WTC11 (cell line): ENCODE results near the gene KIF2C. TPM values are rescaled to one million over a fixed set of nuclear protein-coding genes. Genes with fewer than 3 reads are reported as not detected.
"Not testable (repeated sequence)": the region's sequence is repeated elsewhere in the genome, so short reads cannot be mapped to it uniquely, and the experiment has no call there.

Source experiments
- ATAC-seq: fragments of 200-7000 bp; cut with Tn5 transposase; 2 replicates; pipeline ENCODE4 v1.10.0; 2021; ENCODE audit warnings: mild to moderate bottlenecking, moderate library complexity
- CTCF ChIA-PET: fragments of 300-600 bp; sonication (Branson Sonifier 250); formaldehyde crosslinking; loops from one replicate; lab custom pipeline; 2021; ENCODE audit warnings: antibody characterized with exemption; lab: Charles Lee
- POLR2A ChIA-PET: fragments of 350-600 bp; sonication (Branson Sonifier 250); formaldehyde crosslinking; loops from one replicate; lab custom pipeline; 2021; ENCODE audit warnings: antibody characterized with exemption; lab: Charles Lee
- DNase-seq: peaks from one replicate; pipeline ENCODE4 v3.0.0; 2021; ENCODE audit warnings: low spot score
- H3K27ac Mint-ChIP-seq: 2 replicates; pipeline ENCODE4 v1.8.0; 2021; ENCODE audit warnings: mixed read lengths
- H3K27me3 Mint-ChIP-seq: 2 replicates; pipeline ENCODE4 v1.8.0; 2021; ENCODE audit warnings: low read depth, mild to moderate bottlenecking, moderate library complexity, mixed read lengths
- H3K36me3 Mint-ChIP-seq: 2 replicates; pipeline ENCODE4 v1.8.0; 2021; ENCODE audit warnings: mixed read lengths
- H3K4me1 Mint-ChIP-seq: 2 replicates; pipeline ENCODE4 v1.8.0; 2022; ENCODE audit warnings: mixed read lengths
- H3K4me3 Mint-ChIP-seq: 2 replicates; pipeline ENCODE4 v1.8.0; 2021; ENCODE audit warnings: mild to moderate bottlenecking, moderate library complexity, mixed read lengths
- H3K9me3 Mint-ChIP-seq: 2 replicates; pipeline ENCODE4 v1.8.0; 2021; ENCODE audit warnings: mixed read lengths
- E2F1 ChIP-seq: sonication (generic); formaldehyde crosslinking; IDR thresholded peaks from 2 replicates; pipeline ENCODE4 v1.8.0; 2022; ENCODE audit warnings: mild to moderate bottlenecking, missing genetic modification reagents
- ELF4 ChIP-seq: sonication (generic); formaldehyde crosslinking; IDR thresholded peaks from 2 replicates; pipeline ENCODE4 v1.8.1; 2022; ENCODE audit warnings: low read depth, mild to moderate bottlenecking, moderate library complexity, missing genetic modification reagents
- EMX1 ChIP-seq: fragments of 250-450 bp; sonication (Bioruptor Pico); IDR thresholded peaks from 2 replicates; pipeline ENCODE4 v1.8.0; 2021; ENCODE audit warnings: mild to moderate bottlenecking
- GABPB1 ChIP-seq: sonication (generic); formaldehyde crosslinking; IDR thresholded peaks from 2 replicates; pipeline ENCODE4 v1.8.1; 2023; ENCODE audit warnings: mild to moderate bottlenecking, missing genetic modification reagents
- JUN ChIP-seq: sonication (generic); formaldehyde crosslinking; IDR thresholded peaks from 2 replicates; pipeline ENCODE4 v1.8.0; 2023; ENCODE audit warnings: mild to moderate bottlenecking, missing genetic modification reagents
- NFYB ChIP-seq: sonication (generic); formaldehyde crosslinking; conservative IDR thresholded peaks from 2 replicates; pipeline ENCODE4 v1.8.0; 2022; ENCODE audit warnings: low read depth, missing genetic modification reagents
- NR1H2 ChIP-seq: sonication (generic); formaldehyde crosslinking; IDR thresholded peaks from 2 replicates; pipeline ENCODE4 v1.9.0; 2021; ENCODE audit warnings: mild to moderate bottlenecking, moderate library complexity, missing genetic modification reagents
- RORB ChIP-seq: fragments of 250-450 bp; sonication (Bioruptor Pico); IDR thresholded peaks from 2 replicates; pipeline ENCODE4 v1.9.0; 2021; ENCODE audit warnings: mild to moderate bottlenecking
- TCF7 ChIP-seq: sonication (generic); formaldehyde crosslinking; IDR thresholded peaks from 2 replicates; pipeline ENCODE4 v1.8.0; 2022; ENCODE audit warnings: mild to moderate bottlenecking, low read depth, missing genetic modification reagents, moderate library complexity
- TP53 ChIP-seq: sonication (generic); formaldehyde crosslinking; IDR thresholded peaks from 2 replicates; pipeline ENCODE4 v1.8.1; 2023; ENCODE audit warnings: mild to moderate bottlenecking, missing genetic modification reagents
- ZNF396 ChIP-seq: fragments of 250-450 bp; sonication (Bioruptor Pico); IDR thresholded peaks from 2 replicates; pipeline ENCODE4 v1.8.0; 2021; ENCODE audit warnings: mild to moderate bottlenecking, moderate library complexity, borderline replicate concordance
- total RNA-seq: library from RNA; stranded (reverse); gene quantifications from 3 replicates; pipeline ENCODE4 v1.2.3, GENCODE V29; 2021
- TF ChIP-seq, protein P1 (sequence below): fragments of 250-450 bp; sonication (Bioruptor Pico); IDR thresholded peaks from 2 replicates; pipeline ENCODE4 v1.9.0; 2021; ENCODE audit warnings: mild to moderate bottlenecking
- TF ChIP-seq, protein P2 (sequence below): sonication (generic); formaldehyde crosslinking; IDR thresholded peaks from 2 replicates; pipeline ENCODE4 v1.8.1; 2023; ENCODE audit warnings: mild to moderate bottlenecking, missing genetic modification reagents, moderate library complexity
- TF ChIP-seq, protein P3 (sequence below): sonication (generic); formaldehyde crosslinking; IDR thresholded peaks from 2 replicates; pipeline ENCODE4 v1.8.0; 2023; ENCODE audit warnings: missing genetic modification reagents, mild to moderate bottlenecking, borderline replicate concordance

The KIF2C gene
- total RNA-seq, 1 experiment from 2014 or later = 93.8 TPM

DNA sequence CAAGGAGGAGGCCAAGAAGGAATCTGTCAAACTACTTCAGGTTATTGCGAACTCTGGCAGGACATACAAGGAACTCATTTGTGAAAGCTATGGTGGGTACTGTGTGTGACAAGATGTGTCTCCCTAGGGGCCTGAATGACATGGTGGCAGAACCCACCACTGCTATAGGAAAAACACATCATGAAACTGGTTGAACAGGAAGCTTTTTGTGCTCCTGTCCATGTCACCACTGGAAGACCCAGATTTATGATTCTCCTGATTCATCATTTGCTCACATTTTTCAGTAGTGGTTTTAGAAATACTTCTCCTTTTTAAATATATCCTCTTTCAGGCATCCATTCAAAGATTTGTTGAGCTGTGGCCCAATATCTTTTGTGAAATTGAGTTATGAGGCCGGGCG is 41.5 kb upstream of the KIF2C start (continued):
- TF ChIP-seq TP53 (CRISPR knock-in tag) = no peak

DNA sequence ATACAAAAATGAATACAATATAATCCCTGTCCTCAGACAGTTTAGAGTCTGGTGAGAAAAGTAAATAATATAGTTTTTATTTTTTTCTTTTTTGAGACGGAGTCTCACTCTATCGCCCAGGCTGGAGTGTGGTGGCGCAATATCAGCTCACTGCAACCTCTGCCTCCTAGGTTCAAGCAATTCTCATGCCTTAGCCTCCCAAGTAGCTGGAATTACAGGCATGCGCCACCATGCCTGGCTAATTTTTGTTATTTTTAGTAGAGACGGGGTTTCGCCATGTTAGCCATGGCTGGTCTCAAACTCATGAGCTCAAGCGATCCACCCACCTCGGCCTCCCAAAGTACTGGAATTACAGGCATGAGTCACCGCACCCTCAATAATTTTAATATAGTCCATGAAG is 40.3 kb upstream of the KIF2C start:
- DNase-seq, H3K27me3 Mint-ChIP-seq, H3K4me3 Mint-ChIP-seq, H3K27ac Mint-ChIP-seq, POLR2A ChIA-PET, H3K9me3 Mint-ChIP-seq, CTCF ChIA-PET, H3K36me3 Mint-ChIP-seq, ATAC-seq, H3K4me1 Mint-ChIP-seq: not testable (repeated sequence)

GRCh38 chr1:44700573-44700972 is 39.1 kb upstream of the KIF2C start:
- no peak for TF ChIP-seq E2F1 (CRISPR knock-in tag)
- peak; percentile 49; the same call in 1 of the 2 replicates for TF ChIP-seq GABPB1
- Mint-ChIP-seq H3K27me3 (no peaks in the 10 kb centered on the region; the same call in 1 of the 2 replicates), H3K4me1 (0 out of 2 replicates have a peak, but pooled peaks cover 3% of the 10 kb centered on the region), H3K36me3 (no peaks in the 10 kb centered on the region), H3K4me3 (no peak overlapping the region), H3K9me3 (no peaks in the 10 kb centered on the region), H3K27ac (no peak overlapping the region)
- no peak for ATAC-seq
- POLR2A ChIA-PET = no interaction called here
- CTCF ChIA-PET = interaction anchor here (0.7 to 1.0 kb wide), 2 partner anchors 45 to 1515 kb away, joined by 3 to 4 read pairs; no protein-coding TSS in a partner anchor
- no peak for DNase-seq

- TF ChIP-seq, protein P1, sequence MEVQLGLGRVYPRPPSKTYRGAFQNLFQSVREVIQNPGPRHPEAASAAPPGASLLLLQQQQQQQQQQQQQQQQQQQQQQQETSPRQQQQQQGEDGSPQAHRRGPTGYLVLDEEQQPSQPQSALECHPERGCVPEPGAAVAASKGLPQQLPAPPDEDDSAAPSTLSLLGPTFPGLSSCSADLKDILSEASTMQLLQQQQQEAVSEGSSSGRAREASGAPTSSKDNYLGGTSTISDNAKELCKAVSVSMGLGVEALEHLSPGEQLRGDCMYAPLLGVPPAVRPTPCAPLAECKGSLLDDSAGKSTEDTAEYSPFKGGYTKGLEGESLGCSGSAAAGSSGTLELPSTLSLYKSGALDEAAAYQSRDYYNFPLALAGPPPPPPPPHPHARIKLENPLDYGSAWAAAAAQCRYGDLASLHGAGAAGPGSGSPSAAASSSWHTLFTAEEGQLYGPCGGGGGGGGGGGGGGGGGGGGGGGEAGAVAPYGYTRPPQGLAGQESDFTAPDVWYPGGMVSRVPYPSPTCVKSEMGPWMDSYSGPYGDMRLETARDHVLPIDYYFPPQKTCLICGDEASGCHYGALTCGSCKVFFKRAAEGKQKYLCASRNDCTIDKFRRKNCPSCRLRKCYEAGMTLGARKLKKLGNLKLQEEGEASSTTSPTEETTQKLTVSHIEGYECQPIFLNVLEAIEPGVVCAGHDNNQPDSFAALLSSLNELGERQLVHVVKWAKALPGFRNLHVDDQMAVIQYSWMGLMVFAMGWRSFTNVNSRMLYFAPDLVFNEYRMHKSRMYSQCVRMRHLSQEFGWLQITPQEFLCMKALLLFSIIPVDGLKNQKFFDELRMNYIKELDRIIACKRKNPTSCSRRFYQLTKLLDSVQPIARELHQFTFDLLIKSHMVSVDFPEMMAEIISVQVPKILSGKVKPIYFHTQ (CRISPR knock-in tag) = no peak
- peak; percentile 78 for TF ChIP-seq GABPB1
- TF ChIP-seq ZNF396 (CRISPR knock-in tag) = no peak
- CTCF ChIA-PET = interaction anchor here (0.7 to 1.0 kb wide), 2 partner anchors 46 to 1516 kb away, joined by 3 to 4 read pairs; no protein-coding TSS in a partner anchor
- DNase-seq = no peak
- H3K4me1 Mint-ChIP-seq = 0 out of 2 replicates have a peak, but pooled peaks cover 8% of the 10 kb centered on the region
- POLR2A ChIA-PET = no interaction called here
- H3K27me3 Mint-ChIP-seq = no peaks in the 10 kb centered on the region; the same call in 1 of the 2 replicates
- H3K36me3 Mint-ChIP-seq = no peaks in the 10 kb centered on the region
- no peaks in the 10 kb centered on the region for H3K9me3 Mint-ChIP-seq
- no peak overlapping the region for H3K4me3 Mint-ChIP-seq
- ATAC-seq = no peak
- no peak overlapping the region for H3K27ac Mint-ChIP-seq
Measured at GRCh38 chr1:44701141-44701573, 38.5 kb upstream of the KIF2C start.

DNA sequence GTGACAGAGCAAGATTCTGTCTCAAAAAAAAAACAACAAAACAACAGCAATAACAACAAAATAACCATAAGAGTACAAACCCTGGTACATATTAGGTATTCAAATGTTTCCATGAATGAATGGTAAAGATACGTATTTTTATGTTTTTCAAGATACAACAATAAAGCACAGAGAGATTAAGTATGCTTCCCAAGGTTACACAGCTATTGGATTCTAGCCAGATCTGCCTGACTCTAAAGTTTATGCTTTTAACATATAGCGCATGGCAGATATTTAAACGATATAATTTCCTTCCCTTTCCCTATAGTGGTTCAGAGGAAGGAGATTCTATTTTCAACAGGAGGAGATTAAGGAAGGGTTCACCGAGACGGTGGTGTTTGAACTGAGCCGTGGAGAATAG is 34.2 kb upstream of the KIF2C start:
- H3K27me3 Mint-ChIP-seq = peaks cover 3% of the 10 kb centered on the region; the same call in 1 of the 2 replicates
- peaks cover 21% of the 10 kb centered on the region for H3K4me1 Mint-ChIP-seq
- ChIA-PET POLR2A (no interaction called here), CTCF (interaction anchor here (0.9 to 1.8 kb wide), 4 partner anchors 9 to 50 kb away, joined by 3 to 6 read pairs (median 4); no protein-coding TSS in a partner anchor)
- H3K27ac Mint-ChIP-seq = 0 out of 2 replicates have a peak overlapping the region, but pooled peaks have one; percentile 16
- DNase-seq (no peak), ATAC-seq (no peak)
- H3K4me3 Mint-ChIP-seq = no peak overlapping the region
- peaks cover 11% of the 10 kb centered on the region for H3K9me3 Mint-ChIP-seq
- no peaks in the 10 kb centered on the region for H3K36me3 Mint-ChIP-seq
- TF ChIP-seq JUN (CRISPR knock-in tag) (no peak), ELF4 (CRISPR knock-in tag) (no peak), EMX1 (no peak), NR1H2 (CRISPR knock-in tag) (no peak), RORB (no peak), NFYB (CRISPR knock-in tag) (no peak), TCF7 (CRISPR knock-in tag) (no peak)
- TF ChIP-seq, protein P1 (CRISPR knock-in tag) = no peak
- TF ChIP-seq, protein P2, sequence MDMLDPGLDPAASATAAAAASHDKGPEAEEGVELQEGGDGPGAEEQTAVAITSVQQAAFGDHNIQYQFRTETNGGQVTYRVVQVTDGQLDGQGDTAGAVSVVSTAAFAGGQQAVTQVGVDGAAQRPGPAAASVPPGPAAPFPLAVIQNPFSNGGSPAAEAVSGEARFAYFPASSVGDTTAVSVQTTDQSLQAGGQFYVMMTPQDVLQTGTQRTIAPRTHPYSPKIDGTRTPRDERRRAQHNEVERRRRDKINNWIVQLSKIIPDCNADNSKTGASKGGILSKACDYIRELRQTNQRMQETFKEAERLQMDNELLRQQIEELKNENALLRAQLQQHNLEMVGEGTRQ (CRISPR knock-in tag) = no peak
- TF ChIP-seq, protein P3, sequence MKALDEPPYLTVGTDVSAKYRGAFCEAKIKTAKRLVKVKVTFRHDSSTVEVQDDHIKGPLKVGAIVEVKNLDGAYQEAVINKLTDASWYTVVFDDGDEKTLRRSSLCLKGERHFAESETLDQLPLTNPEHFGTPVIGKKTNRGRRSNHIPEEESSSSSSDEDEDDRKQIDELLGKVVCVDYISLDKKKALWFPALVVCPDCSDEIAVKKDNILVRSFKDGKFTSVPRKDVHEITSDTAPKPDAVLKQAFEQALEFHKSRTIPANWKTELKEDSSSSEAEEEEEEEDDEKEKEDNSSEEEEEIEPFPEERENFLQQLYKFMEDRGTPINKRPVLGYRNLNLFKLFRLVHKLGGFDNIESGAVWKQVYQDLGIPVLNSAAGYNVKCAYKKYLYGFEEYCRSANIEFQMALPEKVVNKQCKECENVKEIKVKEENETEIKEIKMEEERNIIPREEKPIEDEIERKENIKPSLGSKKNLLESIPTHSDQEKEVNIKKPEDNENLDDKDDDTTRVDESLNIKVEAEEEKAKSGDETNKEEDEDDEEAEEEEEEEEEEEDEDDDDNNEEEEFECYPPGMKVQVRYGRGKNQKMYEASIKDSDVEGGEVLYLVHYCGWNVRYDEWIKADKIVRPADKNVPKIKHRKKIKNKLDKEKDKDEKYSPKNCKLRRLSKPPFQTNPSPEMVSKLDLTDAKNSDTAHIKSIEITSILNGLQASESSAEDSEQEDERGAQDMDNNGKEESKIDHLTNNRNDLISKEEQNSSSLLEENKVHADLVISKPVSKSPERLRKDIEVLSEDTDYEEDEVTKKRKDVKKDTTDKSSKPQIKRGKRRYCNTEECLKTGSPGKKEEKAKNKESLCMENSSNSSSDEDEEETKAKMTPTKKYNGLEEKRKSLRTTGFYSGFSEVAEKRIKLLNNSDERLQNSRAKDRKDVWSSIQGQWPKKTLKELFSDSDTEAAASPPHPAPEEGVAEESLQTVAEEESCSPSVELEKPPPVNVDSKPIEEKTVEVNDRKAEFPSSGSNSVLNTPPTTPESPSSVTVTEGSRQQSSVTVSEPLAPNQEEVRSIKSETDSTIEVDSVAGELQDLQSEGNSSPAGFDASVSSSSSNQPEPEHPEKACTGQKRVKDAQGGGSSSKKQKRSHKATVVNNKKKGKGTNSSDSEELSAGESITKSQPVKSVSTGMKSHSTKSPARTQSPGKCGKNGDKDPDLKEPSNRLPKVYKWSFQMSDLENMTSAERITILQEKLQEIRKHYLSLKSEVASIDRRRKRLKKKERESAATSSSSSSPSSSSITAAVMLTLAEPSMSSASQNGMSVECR (CRISPR knock-in tag) = no peak
